ENCODE data around the gene KTI12.
"Not testable (repeated sequence)": the region's sequence is repeated elsewhere in the genome, so short reads cannot be mapped to it uniquely, and the experiment has no call there.

Gene KTI12

DNA sequence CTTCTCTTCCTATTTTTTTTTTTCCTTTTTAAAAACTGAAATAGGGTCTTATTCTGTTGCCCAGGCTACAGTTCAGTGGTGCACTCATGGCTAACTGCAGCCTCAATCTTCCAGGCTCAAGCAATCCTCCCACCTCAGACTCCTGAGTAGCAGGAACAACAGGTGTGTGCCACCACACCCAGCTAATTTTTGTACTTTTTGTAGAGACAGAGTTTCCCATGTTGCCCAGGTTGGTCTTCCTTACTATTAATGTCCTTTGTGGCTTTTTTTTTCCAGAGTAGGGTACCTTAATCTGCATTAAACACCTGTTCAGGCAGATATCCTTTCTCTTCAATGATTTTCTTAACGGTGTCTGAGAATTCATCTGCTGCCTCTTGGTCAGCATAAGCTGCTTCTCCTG lies 4.3 kb upstream of the KTI12 start:
- no peak for DNase-seq (ENCODE audit: low read depth)
- no peak overlapping the region for H3K4me3 ChIP-seq (ENCODE audit: low read depth, low read length)
- TF ChIP-seq, protein P1, sequence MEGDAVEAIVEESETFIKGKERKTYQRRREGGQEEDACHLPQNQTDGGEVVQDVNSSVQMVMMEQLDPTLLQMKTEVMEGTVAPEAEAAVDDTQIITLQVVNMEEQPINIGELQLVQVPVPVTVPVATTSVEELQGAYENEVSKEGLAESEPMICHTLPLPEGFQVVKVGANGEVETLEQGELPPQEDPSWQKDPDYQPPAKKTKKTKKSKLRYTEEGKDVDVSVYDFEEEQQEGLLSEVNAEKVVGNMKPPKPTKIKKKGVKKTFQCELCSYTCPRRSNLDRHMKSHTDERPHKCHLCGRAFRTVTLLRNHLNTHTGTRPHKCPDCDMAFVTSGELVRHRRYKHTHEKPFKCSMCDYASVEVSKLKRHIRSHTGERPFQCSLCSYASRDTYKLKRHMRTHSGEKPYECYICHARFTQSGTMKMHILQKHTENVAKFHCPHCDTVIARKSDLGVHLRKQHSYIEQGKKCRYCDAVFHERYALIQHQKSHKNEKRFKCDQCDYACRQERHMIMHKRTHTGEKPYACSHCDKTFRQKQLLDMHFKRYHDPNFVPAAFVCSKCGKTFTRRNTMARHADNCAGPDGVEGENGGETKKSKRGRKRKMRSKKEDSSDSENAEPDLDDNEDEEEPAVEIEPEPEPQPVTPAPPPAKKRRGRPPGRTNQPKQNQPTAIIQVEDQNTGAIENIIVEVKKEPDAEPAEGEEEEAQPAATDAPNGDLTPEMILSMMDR (IDR thresholded peaks at IDR 0.05; ENCODE audit: low read depth, low read length, missing control alignments): no peak

DNA sequence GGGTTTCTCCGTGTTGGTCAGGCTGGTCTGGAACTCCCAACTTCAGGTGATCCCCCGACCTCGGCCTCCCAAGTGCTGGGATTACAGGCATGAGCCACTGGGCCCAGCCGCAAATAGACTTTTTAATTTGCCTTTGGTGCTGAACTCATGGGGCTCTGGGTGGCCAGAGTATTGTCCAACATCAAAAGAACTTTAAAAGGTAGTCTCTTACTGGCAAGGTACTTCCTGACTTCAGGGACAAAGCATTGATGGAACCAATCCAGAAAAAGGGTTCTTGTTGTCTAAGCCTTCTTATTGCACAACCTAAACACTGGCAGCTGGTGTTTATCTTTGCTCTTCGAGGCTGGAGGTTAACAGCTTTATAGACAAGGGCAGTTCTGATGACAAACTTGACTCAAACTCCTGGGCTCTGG lies 3.8 kb upstream of the KTI12 start:
- no peak for DNase-seq (ENCODE audit: low read depth)
- no peak overlapping the region for H3K4me3 ChIP-seq (ENCODE audit: low read depth, low read length)
- TF ChIP-seq, protein P1 (IDR thresholded peaks at IDR 0.05; ENCODE audit: low read depth, low read length, missing control alignments): no peak

DNA sequence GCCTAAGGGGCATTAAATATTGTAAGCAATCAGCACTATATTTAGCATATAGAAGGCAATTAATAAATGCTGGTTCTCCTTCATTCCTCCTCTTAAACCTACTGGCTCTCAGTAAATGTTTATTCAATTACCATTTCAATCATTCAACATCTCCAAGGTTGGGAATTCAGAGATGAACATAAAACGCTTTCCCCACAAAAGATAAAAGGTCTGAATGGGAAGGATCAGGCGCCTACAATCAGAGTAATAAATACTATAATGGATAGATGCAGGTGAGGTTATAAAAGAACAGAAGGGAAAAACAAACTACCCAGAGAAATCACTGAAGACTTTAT lies 407 bp upstream of the KTI12 start:
- TF ChIP-seq, protein P1 (IDR thresholded peaks at IDR 0.05; ENCODE audit: low read depth, low read length, missing control alignments): no peak
- H3K4me3 ChIP-seq (ENCODE audit: low read depth, low read length): no peak overlapping the region; the same call in 1 of the 2 replicates

DNA sequence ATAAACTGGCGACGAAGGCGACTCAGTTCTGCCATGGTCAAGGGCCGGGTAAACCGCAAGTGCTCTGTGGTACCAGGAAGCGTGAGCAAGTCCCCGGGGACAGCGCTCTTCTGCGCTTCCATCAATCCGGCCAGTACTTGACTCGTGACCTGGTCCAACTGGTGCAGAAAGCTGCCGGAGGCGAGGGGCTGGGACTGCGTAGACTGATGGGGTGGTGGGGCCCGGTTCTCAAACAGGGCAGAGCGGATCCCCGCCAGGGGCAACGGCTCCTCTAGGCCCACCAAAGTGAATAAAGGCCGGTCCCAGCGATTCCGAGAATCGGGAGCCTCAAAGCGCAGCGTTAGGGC lies 852 bp downstream of the KTI12 start:
- H3K4me3 ChIP-seq (ENCODE audit: low read depth, low read length): peak overlapping the region; percentile 74
- DNase-seq (ENCODE audit: low read depth): no peak
- TF ChIP-seq, protein P1 (IDR thresholded peaks at IDR 0.05; ENCODE audit: low read depth, low read length, missing control alignments): no peak

More for the DNA sequence above, 407 bp upstream of the KTI12 start:
- DNase-seq (ENCODE audit: low read depth): no peak

DNA sequence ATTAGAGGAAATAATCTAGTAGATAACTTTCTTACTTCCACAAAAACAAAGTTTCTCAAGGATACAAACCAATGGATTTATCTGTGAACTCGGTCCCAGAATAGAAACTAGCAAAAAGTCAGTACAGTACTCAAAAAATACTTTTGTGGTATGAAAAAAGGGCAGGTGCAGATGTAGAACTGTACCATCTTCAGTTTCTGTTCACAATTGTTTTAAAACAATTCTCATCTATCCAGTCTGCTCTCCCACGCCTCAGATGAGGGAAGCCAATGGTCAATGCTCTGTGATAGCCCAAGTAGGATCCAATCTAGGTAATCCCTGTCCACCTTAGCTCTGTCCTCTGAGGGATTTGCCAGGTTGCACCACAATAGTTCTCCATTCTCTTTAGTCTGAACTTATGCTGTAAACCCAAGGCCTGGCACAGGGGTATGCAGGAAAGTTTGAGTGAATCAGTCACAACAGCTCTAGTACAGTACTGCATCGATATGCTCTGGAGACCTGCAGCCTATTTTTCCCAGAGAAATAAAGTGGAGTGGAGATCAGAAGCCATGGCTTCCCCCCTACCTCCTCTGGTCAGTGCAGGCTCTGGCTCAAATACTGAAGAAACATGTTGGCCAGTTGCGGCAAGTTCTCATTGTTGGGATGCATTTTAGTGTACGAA lies 1.4 kb downstream of the KTI12 start:
- DNase-seq (ENCODE audit: low read depth): no peak
- TF ChIP-seq, protein P1 (IDR thresholded peaks at IDR 0.05; ENCODE audit: low read depth, low read length, missing control alignments): no peak
- H3K4me3 ChIP-seq (ENCODE audit: low read depth, low read length): peak overlapping the region; percentile 74

DNA sequence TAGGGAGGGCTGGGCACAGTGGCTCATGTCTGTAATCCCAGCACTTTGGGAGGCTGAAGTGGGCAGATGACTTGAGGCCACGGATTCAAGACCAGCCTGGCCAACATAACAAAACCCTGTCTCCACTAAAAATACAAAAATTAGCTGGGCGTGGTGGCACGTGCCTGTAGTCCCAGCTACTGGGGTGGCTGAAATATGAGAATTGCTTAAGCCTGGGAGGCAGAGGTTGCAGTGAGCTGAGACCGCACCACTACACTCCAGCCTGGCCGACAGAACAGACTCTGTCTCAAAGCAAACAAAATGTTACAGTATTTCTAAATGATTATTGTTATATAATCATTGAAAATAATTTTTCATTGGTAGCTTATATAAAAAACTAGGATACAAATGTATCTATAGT lies 4.8 kb downstream of the KTI12 start:
- H3K4me3 ChIP-seq (ENCODE audit: low read depth, low read length); DNase-seq (ENCODE audit: low read depth): not testable (repeated sequence)

DNA sequence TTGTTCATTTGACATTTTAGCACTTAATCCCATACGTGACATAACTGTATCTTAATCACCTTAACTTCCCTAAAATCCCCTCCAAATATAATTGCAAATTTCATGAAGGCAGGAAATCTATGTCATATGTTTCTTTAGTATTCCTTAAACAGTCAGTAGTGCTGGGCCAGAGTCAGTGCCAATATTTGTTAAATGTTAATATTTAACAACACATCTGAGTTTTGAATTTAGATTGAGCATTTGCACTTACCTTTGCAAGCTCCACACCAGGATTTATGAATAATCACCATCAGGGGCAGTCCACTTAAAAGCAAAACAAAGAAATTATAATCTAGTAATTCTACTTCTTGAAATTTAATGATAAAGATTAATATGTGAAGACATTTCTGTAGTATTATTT lies 5.3 kb downstream of the KTI12 start:
- TF ChIP-seq, protein P1 (IDR thresholded peaks at IDR 0.05; ENCODE audit: low read depth, low read length, missing control alignments): no peak
- no peak for DNase-seq (ENCODE audit: low read depth)
- H3K4me3 ChIP-seq (ENCODE audit: low read depth, low read length): no peak overlapping the region

Measured in GM12864 (cell line).